Mucosa of stomach (tissue), 1 donor: ENCODE results near the gene TAGAP.
"Not testable (repeated sequence)": the region's sequence is repeated elsewhere in the genome, so short reads cannot be mapped to it uniquely, and the experiment has no call there.

ENCODE experiments used
- H3K27me3 ChIP-seq: one replicate; pipeline ENCODE4 v1.7.0; 2013; ENCODE audit warnings: mild to moderate bottlenecking, low read length; ENCODE audit not compliant: control insufficient read depth, insufficient read depth
- H3K36me3 ChIP-seq: one replicate; pipeline ENCODE4 v1.7.0; 2013; ENCODE audit warnings: low read length; ENCODE audit not compliant: control insufficient read depth, insufficient read depth
- H3K4me1 ChIP-seq: one replicate; pipeline ENCODE4 v1.7.0; 2013; ENCODE audit warnings: mild to moderate bottlenecking, low read length; ENCODE audit not compliant: control insufficient read depth, insufficient read depth
- H3K4me3 ChIP-seq: one replicate; pipeline ENCODE4 v1.7.0; 2013; ENCODE audit warnings: low read length
- H3K9ac ChIP-seq: one replicate; pipeline ENCODE4 v1.7.0; 2013; ENCODE audit warnings: mild to moderate bottlenecking, low read length, moderate library complexity
- H3K9me3 ChIP-seq: one replicate; pipeline ENCODE4 v1.7.0; 2013; ENCODE audit warnings: mild to moderate bottlenecking, low read length, moderate library complexity; ENCODE audit not compliant: control insufficient read depth
- donor health status: Pancreatic carcinoma.

Gene TAGAP

GRCh38 chr6:159038914-159039884 is 5.6 kb downstream of the TAGAP start:
- Histone ChIP-seq H3K4me3 (no peak overlapping the region), H3K27me3 (no peaks in the 10 kb centered on the region), H3K4me1 (no peaks in the 10 kb centered on the region), H3K9ac (no peak overlapping the region), H3K9me3 (no peaks in the 10 kb centered on the region), H3K36me3 (no peaks in the 10 kb centered on the region)

- H3K4me3 ChIP-seq, H3K9me3 ChIP-seq, H3K27me3 ChIP-seq, H3K9ac ChIP-seq, H3K4me1 ChIP-seq, H3K36me3 ChIP-seq: not testable (repeated sequence)
Observed at GRCh38 chr6:159038318-159038717, 6.5 kb downstream of the TAGAP start.

GRCh38 chr6:159037756-159038290 is 7.0 kb downstream of the TAGAP start:
- Histone ChIP-seq H3K9me3 (no peaks in the 10 kb centered on the region), H3K36me3 (no peaks in the 10 kb centered on the region), H3K9ac (no peak overlapping the region), H3K4me3 (no peak overlapping the region), H3K4me1 (no peaks in the 10 kb centered on the region), H3K27me3 (no peaks in the 10 kb centered on the region)

- no peaks in the 10 kb centered on the region for H3K27me3 ChIP-seq
- H3K4me3 ChIP-seq = no peak overlapping the region
- H3K9ac ChIP-seq = no peak overlapping the region
- no peaks in the 10 kb centered on the region for H3K36me3 ChIP-seq
- H3K9me3 ChIP-seq = no peaks in the 10 kb centered on the region
- H3K4me1 ChIP-seq = no peaks in the 10 kb centered on the region
Observed at GRCh38 chr6:159036673-159037072, 8.1 kb downstream of the TAGAP start.

GRCh38 chr6:159035891-159036290 is 8.9 kb downstream of the TAGAP start:
- Histone ChIP-seq H3K27me3 (no peaks in the 10 kb centered on the region), H3K9me3 (no peaks in the 10 kb centered on the region), H3K4me1 (no peaks in the 10 kb centered on the region), H3K9ac (no peak overlapping the region), H3K4me3 (no peak overlapping the region), H3K36me3 (no peaks in the 10 kb centered on the region)

- Histone ChIP-seq H3K36me3 (no peaks in the 10 kb centered on the region), H3K4me3 (no peak overlapping the region), H3K4me1 (no peaks in the 10 kb centered on the region), H3K9me3 (no peaks in the 10 kb centered on the region), H3K27me3 (no peaks in the 10 kb centered on the region), H3K9ac (no peak overlapping the region)
Observed at GRCh38 chr6:159033160-159034049, 11.4 kb downstream of the TAGAP start.

GRCh38 chr6:159031846-159032245 is 12.9 kb downstream of the TAGAP start:
- no peaks in the 10 kb centered on the region for H3K4me1 ChIP-seq
- H3K36me3 ChIP-seq = no peaks in the 10 kb centered on the region
- no peaks in the 10 kb centered on the region for H3K27me3 ChIP-seq
- no peak overlapping the region for H3K9ac ChIP-seq
- H3K9me3 ChIP-seq = no peaks in the 10 kb centered on the region
- no peak overlapping the region for H3K4me3 ChIP-seq

GRCh38 chr6:159030168-159030567 is 14.6 kb downstream of the TAGAP start:
- no peak overlapping the region for H3K9ac ChIP-seq
- no peaks in the 10 kb centered on the region for H3K27me3 ChIP-seq
- H3K4me1 ChIP-seq = no peaks in the 10 kb centered on the region
- H3K9me3 ChIP-seq = no peaks in the 10 kb centered on the region
- no peak overlapping the region for H3K4me3 ChIP-seq
- H3K36me3 ChIP-seq = no peaks in the 10 kb centered on the region

- H3K36me3 ChIP-seq, H3K9me3 ChIP-seq, H3K27me3 ChIP-seq, H3K4me1 ChIP-seq, H3K9ac ChIP-seq, H3K4me3 ChIP-seq: not testable (repeated sequence)
Observed at GRCh38 chr6:159025224-159025623, 19.6 kb downstream of the TAGAP start.

- no peaks in the 10 kb centered on the region for H3K36me3 ChIP-seq
- no peaks in the 10 kb centered on the region for H3K4me1 ChIP-seq
- H3K9ac ChIP-seq = no peak overlapping the region
- no peaks in the 10 kb centered on the region for H3K27me3 ChIP-seq
- H3K9me3 ChIP-seq = no peaks in the 10 kb centered on the region
- H3K4me3 ChIP-seq = no peak overlapping the region
Observed at GRCh38 chr6:159023893-159024292, 20.9 kb downstream of the TAGAP start.

GRCh38 chr6:159020011-159020410 is 24.8 kb downstream of the TAGAP start:
- Histone ChIP-seq H3K4me3 (no peak overlapping the region), H3K27me3 (no peaks in the 10 kb centered on the region), H3K9ac (no peak overlapping the region), H3K4me1 (no peaks in the 10 kb centered on the region), H3K36me3 (no peaks in the 10 kb centered on the region), H3K9me3 (no peaks in the 10 kb centered on the region)
